RWPE2 (cell line): ENCODE measurements around the gene CAMK2A.

Source experiments
- ATAC-seq: fragments of 200-7000 bp; cut with Tn5 transposase; 3 replicates; pipeline ENCODE4 v1.9.1; 2021; ENCODE audit warnings: low read depth
- DNase-seq: peaks from one replicate; pipeline ENCODE4 v3.0.0-alpha.2; 2020; ENCODE audit warnings: low spot score
- H3K27ac ChIP-seq: fragments of 450-650 bp; 2 replicates; pipeline ENCODE4 v1.5.1; 2017; ENCODE audit warnings: mild to moderate bottlenecking; ENCODE audit not compliant: poor library complexity, severe bottlenecking
- H3K27me3 ChIP-seq: fragments of 250-450 bp; sonication (Bioruptor Pico); 2 replicates; pipeline ENCODE4 v1.5.1; 2021; ENCODE audit warnings: mild to moderate bottlenecking, moderate library complexity; ENCODE audit not compliant: insufficient read depth, poor library complexity, severe bottlenecking
- H3K36me3 ChIP-seq: fragments of 250-450 bp; sonication (Bioruptor Pico); 2 replicates; pipeline ENCODE4 v1.5.1; 2020; ENCODE audit warnings: low read depth, mild to moderate bottlenecking, moderate library complexity
- H3K4me1 ChIP-seq: fragments of 250-450 bp; sonication (Bioruptor Pico); 2 replicates; pipeline ENCODE4 v1.5.1; 2021; ENCODE audit warnings: mild to moderate bottlenecking, moderate library complexity; ENCODE audit not compliant: insufficient read depth, poor library complexity, severe bottlenecking
- H3K4me3 ChIP-seq: fragments of 250-450 bp; sonication (Bioruptor Pico); 2 replicates; pipeline ENCODE4 v1.5.1; 2021; ENCODE audit warnings: mild to moderate bottlenecking, moderate library complexity; ENCODE audit not compliant: severe bottlenecking
- H3K9me3 ChIP-seq: fragments of 250-450 bp; sonication (Bioruptor Pico); 2 replicates; pipeline ENCODE4 v1.5.1; 2021; ENCODE audit warnings: mild to moderate bottlenecking, moderate library complexity; ENCODE audit not compliant: severe bottlenecking
- TF ChIP-seq, protein P1 (sequence below): fragments of 450-650 bp; IDR thresholded peaks from one replicate; pipeline ENCODE4 v1.5.1; 2017; ENCODE audit warnings: mild to moderate bottlenecking, moderate library complexity; ENCODE audit not compliant: poor library complexity, severe bottlenecking

CAMK2A gene

GRCh38 chr5:150313501-150313900 lies 23.9 kb upstream of the CAMK2A start:
- Histone ChIP-seq H3K4me1 (peaks cover 22% of the 10 kb centered on the region), H3K36me3 (no peaks in the 10 kb centered on the region), H3K4me3 (no peak overlapping the region), H3K27ac (no peak overlapping the region), H3K27me3 (no peaks in the 10 kb centered on the region), H3K9me3 (no peaks in the 10 kb centered on the region)
- TF ChIP-seq, protein P1, sequence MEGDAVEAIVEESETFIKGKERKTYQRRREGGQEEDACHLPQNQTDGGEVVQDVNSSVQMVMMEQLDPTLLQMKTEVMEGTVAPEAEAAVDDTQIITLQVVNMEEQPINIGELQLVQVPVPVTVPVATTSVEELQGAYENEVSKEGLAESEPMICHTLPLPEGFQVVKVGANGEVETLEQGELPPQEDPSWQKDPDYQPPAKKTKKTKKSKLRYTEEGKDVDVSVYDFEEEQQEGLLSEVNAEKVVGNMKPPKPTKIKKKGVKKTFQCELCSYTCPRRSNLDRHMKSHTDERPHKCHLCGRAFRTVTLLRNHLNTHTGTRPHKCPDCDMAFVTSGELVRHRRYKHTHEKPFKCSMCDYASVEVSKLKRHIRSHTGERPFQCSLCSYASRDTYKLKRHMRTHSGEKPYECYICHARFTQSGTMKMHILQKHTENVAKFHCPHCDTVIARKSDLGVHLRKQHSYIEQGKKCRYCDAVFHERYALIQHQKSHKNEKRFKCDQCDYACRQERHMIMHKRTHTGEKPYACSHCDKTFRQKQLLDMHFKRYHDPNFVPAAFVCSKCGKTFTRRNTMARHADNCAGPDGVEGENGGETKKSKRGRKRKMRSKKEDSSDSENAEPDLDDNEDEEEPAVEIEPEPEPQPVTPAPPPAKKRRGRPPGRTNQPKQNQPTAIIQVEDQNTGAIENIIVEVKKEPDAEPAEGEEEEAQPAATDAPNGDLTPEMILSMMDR = no peak
- ATAC-seq (no peak), DNase-seq (no peak)

DNA sequence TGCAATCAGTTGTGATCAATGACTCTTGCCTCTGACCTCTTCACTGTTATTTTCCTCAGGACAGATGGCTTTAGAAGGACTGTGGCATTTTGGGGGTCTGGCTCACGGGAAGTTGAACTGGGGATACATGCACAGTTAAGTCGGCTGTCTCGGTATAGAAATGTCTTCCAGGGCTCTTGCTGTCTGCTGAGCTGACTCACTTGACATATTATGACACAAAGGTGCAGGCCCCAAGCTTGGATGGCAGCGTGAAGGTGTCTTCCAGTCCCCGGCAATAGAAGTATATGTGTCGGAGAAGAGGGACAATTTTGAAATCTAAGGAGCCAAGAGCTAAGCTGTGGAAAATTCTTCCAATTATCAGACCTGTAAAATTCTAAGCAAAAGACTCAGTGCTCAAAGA lies 22.9 kb upstream of the CAMK2A start:
- Histone ChIP-seq H3K27ac (no peak overlapping the region), H3K36me3 (no peaks in the 10 kb centered on the region), H3K27me3 (no peaks in the 10 kb centered on the region), H3K9me3 (no peaks in the 10 kb centered on the region), H3K4me3 (no peak overlapping the region), H3K4me1 (peaks cover 13% of the 10 kb centered on the region)
- DNase-seq (no peak), ATAC-seq (no peak)
- TF ChIP-seq, protein P1 = no peak

DNA sequence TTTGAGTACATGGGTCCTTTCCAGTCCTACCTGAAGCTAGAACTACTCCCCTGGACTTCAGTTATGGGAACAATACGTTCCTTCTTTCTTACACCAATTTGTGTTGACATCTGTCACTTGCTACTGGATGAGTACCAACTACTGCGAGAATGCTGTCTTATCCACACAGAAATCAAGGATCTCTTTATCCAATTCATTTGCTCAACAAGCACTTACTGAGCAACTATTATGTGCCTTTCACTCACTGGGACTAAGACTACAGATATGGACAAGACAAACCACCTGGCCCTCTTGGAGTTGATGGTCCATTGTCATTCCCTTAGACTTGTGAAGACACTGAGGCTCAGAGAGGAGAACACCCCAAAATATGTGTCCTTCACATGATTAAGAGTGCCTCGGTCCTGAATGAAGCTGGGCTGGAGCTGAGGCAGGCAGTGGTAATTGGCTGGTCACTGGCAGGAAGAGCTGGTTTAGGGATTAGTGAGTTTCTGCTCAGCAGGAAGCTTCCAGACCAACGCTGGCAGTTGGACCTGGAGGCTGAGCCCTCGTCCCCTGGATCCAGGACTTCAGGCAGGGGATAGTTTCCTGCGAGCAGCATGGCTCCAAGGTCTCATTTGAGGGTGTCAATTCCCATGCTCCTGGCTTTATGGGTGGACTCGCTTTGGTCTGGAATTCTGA lies 21.6 kb upstream of the CAMK2A start:
- no peak for DNase-seq
- Histone ChIP-seq H3K27ac (no peak overlapping the region), H3K4me3 (no peak overlapping the region), H3K27me3 (no peaks in the 10 kb centered on the region), H3K9me3 (no peaks in the 10 kb centered on the region), H3K4me1 (no peaks in the 10 kb centered on the region), H3K36me3 (no peaks in the 10 kb centered on the region)
- TF ChIP-seq, protein P1 = no peak
- no peak for ATAC-seq

DNA sequence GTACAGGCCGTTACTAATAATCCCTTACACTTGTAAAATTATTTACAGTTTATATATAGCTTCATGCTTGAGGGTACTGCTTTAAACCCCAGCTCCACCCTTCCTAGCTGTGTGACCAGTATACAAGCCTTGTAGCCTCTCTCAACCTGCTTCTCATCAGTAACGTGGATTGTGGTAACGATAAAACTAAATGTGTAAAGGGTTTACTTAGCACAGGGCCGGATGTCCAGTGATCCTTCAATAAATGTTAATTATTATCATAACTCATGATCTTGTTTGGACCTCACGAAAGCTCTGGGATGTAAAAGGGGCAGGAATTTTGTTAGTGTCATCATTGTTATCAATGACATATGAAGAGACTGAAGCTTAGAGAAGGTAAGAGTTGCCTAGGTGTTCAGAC lies 20.7 kb upstream of the CAMK2A start:
- no peaks in the 10 kb centered on the region for H3K36me3 ChIP-seq
- H3K27me3 ChIP-seq = no peaks in the 10 kb centered on the region
- H3K4me1 ChIP-seq = no peaks in the 10 kb centered on the region
- no peak overlapping the region for H3K27ac ChIP-seq
- DNase-seq (no peak), ATAC-seq (no peak)
- TF ChIP-seq, protein P1 = no peak
- H3K9me3 ChIP-seq = no peaks in the 10 kb centered on the region
- no peak overlapping the region for H3K4me3 ChIP-seq

DNA sequence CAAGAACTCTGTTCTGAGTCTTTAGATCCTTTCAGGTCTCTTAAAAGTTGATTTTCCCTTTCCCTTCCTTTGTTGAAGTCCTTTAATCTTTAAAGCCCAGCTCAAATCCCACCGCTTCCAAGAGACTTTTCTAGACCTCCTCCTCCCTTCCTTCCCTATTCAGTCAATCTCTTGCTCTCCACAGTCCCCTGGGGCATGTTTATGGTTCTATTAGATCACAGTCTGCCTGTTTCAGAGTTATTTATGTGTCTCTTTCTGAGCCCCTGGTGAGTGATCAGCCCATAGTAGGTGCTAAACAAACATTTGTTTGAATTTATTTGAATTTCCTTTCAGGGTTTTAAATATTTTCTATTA lies 20.3 kb upstream of the CAMK2A start:
- no peak overlapping the region for H3K4me3 ChIP-seq
- H3K9me3 ChIP-seq = no peaks in the 10 kb centered on the region
- H3K27ac ChIP-seq = no peak overlapping the region
- no peaks in the 10 kb centered on the region for H3K27me3 ChIP-seq
- H3K4me1 ChIP-seq = no peaks in the 10 kb centered on the region
- DNase-seq = no peak
- ATAC-seq = no peak
- TF ChIP-seq, protein P1 = no peak
- no peaks in the 10 kb centered on the region for H3K36me3 ChIP-seq
